CD4-positive, alpha-beta T cell treated with Interferon alpha-2 for 1 hour (primary cell): ENCODE measurements around the gene DISP2.

ENCODE experiments used
- DNase-seq, 2 donors: peaks; one replicate each; pipeline ENCODE4 v3.0.0-alpha.2; 2020 to 2022

The DISP2 gene

GRCh38 chr15:40366457-40367370 lies 8.7 kb downstream of the DISP2 start:
- no peak for DNase-seq

GRCh38 chr15:40367371-40367685 lies 9.3 kb downstream of the DISP2 start:
- DNase-seq: no peak

DNA sequence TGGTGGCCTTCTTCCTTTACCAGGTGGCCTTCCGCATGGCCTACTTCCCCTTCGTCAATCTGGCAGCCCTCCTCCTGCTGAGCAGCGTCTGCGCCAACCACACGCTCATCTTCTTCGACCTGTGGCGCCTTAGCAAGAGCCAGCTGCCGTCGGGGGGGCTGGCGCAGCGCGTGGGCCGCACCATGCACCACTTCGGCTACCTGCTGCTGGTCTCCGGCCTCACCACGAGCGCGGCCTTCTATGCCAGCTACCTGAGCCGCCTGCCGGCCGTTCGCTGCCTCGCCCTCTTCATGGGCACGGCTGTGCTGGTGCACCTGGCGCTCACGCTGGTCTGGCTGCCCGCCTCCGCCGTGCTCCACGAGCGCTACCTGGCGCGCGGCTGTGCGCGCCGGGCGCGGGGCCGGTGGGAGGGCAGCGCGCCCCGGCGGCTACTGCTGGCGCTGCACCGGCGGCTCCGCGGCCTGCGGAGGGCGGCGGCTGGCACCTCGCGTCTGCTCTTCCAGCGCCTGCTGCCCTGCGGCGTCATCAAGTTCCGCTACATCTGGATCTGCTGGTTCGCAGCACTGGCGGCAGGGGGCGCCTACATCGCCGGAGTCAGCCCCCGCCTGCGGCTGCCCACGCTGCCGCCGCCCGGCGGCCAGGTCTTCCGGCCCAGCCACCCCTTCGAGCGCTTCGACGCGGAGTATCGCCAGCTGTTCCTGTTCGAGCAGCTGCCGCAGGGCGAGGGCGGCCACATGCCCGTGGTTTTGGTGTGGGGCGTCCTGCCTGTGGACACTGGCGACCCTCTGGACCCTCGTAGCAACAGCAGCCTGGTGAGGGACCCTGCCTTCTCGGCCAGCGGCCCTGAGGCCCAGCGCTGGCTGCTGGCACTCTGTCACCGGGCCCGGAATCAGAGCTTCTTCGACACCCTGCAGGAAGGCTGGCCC lies 9.9 kb downstream of the DISP2 start:
- peak; percentile 93 to 94 for DNase-seq

DNA sequence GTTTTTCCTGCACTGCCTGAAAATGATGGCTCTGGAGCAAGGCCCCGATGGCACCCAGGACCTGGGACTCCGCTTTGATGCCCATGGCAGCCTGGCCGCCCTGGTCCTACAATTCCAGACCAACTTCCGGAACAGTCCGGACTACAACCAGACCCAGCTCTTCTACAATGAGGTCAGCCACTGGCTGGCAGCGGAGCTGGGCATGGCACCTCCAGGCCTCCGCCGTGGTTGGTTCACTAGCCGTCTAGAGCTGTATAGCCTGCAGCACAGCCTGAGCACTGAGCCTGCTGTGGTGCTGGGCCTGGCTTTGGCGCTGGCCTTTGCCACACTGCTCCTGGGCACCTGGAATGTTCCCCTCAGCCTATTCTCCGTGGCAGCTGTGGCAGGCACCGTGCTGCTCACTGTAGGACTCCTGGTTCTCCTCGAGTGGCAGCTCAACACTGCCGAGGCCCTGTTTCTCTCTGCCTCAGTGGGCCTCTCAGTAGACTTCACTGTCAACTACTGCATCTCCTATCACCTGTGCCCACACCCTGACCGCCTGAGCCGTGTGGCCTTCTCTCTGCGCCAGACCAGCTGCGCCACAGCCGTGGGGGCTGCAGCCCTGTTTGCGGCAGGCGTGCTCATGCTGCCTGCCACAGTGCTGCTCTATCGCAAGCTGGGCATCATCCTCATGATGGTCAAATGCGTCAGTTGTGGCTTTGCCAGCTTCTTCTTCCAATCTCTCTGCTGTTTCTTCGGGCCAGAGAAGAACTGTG lies 10.9 kb downstream of the DISP2 start:
- no peak for DNase-seq

- no peak for DNase-seq
Measured at GRCh38 chr15:40369474-40369869, 11.5 kb downstream of the DISP2 start.

- no peak for DNase-seq
Measured at GRCh38 chr15:40369971-40370370, 12.0 kb downstream of the DISP2 start.

DNA sequence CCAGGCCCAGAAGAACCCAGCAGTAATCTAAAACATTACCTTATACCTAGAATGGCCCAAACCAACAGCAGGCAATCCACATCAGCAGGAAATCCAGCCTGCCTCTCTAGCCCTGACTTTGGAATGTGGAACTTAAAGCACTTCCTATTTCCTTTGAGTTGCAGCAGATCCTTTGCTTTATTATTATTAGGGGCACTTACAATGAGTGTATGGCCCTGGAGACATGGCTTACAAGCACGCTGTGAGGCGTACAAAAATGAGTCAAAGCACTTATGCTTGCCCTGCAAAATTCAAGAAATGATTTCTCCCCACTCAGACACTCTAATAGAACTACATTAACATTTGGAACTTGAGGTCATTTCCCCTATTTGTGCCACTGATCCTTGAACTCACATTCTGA lies 15.0 kb downstream of the DISP2 start:
- no peak for DNase-seq

- no peak for DNase-seq
Measured at GRCh38 chr15:40377606-40378005, 19.6 kb downstream of the DISP2 start.

DNA sequence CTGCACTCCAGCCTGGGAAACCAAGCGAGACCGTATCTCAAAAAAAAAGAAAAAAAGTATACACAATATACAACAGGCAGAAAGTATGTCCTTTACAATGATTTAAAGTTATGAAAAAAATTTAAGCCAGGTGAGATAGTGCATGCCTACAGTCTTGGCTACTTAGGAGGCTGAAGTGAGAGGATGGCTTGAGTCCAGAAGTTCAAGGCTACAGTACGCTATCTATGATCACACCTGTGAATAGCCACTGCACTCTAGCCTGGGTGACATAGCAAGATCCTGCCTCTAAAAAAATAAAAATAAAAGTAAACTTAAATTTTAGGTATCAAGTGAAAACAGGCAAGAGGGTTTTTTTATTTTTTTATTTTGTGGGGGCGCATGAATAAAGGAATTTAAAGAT lies 21.4 kb downstream of the DISP2 start:
- no peak for DNase-seq

DNA sequence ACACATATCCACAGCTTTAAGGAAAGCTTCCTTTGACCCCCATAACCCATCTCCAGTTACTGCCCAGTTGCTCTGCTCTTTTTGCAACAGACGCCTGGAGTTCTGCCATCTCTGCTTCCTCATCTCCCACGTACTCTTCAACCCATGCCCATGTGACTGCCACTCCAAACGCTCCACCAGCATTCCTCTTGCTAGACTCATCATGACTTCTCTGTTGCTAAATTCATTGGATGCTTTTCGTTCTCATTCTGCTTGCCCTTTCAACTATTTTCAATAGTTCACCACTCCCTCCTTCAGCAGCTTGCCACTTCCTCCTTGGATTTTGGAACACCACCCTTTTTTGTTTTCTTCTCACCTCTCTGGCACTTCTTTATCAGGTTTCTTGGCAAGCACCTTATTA lies 21.8 kb downstream of the DISP2 start:
- no peak for DNase-seq

DNA sequence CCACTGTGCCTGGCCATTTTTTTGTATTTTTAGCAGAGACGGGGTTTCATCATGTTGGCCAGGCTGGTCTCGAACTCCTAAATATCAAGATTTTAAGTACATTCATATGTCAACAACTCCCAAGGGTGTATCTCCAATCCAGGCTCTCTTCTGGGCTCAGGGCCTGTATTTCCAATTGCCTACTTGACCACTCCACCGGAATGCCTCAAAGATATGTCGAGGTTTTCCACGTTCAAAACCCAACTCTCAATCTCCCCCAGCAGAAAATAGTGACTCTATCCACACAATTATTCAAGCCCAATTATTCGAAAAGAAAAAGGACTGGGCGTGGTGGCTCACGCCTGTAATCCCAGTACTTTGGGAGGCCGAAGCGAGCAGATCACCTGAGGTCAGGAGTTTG lies 22.6 kb downstream of the DISP2 start:
- no peak for DNase-seq

DNA sequence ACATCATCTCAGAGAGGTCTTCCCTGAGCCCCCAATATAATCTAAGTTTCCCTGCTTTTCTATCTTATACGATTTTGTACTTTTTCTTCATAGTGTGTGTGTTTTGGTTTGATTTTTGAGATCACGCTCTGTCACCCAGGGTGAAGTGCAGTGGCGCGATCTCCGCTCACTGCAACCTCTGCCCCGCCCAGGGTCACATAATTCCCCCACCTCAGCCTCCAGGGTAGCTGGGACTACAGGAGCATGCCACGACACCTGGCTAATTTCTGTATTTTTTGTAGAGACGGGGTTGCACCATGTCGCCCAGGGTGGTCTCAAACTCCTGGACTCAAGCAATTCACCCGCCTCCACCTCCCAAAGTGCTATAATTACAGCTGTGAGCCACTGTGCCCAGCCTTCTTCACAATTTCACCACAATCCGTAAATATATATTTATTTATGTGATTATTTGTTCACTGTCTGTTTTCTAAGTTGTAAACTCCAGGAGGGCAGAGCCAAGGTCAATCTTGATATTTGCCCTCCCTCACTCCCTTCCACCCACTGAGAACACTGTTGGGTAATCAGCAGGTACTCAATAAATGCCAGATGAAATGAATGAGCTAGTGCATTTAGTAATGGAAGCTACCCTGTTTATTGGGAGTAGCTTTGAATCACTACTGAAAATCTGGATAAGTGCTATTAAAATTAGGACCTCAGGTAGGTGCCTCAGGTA lies 24.0 kb downstream of the DISP2 start:
- no peak for DNase-seq

DNA sequence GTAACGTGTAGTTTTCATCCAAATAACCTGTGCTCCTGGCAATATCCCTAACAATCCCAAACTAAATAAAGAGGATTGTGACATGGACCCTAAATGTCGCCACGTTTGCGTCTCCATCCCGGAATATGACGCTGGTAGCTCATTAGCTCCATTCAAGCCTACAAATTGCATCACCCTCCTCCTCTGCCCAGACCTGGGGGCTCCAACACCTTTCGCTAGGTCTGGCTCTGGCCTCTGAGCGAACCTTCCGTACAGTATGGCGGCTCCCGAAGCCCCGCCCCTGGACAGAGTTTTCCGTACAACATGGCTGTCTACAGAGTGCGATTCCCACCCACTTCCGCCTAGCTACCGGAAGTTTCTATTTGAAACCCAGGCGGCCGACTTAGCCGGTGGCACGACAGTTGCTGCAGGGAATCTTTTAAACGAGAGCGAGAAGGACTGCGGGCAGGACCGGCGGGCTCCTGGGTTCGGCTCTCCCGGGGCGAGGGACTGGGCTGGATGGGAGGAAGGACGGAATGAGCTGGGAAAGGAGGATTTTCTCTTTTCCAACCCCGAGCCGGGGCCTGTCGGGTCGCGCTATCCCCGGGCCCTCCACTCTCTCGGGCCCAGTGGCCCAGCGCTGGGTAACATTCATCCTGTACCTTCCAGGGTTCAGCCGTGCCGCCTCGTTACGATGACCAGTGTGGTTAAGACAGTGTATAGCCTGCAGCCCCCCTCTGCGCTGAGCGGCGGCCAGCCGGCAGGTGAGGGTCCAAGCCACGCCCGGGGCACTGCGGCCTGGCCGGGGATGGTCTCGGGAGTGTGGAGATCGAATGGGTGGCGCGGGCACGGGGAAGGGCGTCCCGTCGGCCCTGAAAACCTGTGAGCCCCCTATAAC lies 24.8 kb downstream of the DISP2 start, which contains the start of gene KNSTRN:
KNSTRN (plus strand) TSS at position 142 of the 877 bp plus-strand sequence; CDS start at position 257, 115 bp downstream.
- DNase-seq: peak; percentile 92 to 94

DNA sequence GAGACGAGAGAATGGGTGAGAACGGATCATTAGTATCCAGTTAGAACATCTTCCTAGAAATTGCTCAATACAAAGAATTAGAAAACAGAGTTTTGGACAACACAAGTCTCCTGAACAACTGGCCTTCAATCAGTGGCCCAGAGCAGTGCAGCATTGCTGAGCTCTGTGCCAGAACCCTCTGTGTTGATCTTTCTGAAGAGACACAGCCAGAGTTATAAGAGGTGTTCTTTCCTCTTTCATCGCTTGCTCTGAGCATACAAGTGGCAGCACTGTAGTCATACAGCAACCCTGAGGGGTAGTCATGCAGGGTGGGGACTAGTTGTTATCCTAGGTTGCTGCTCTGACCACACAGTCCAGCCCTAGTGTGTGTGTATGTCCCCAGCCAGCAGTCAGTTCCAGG lies 28.5 kb downstream of the DISP2 start:
- no peak for DNase-seq

GRCh38 chr15:40388941-40389823 lies 31.2 kb downstream of the DISP2 start:
- DNase-seq: peak in 1 of 2 donors; percentile 43

GRCh38 chr15:40389824-40390595 lies 32.0 kb downstream of the DISP2 start:
- no peak for DNase-seq

DNA sequence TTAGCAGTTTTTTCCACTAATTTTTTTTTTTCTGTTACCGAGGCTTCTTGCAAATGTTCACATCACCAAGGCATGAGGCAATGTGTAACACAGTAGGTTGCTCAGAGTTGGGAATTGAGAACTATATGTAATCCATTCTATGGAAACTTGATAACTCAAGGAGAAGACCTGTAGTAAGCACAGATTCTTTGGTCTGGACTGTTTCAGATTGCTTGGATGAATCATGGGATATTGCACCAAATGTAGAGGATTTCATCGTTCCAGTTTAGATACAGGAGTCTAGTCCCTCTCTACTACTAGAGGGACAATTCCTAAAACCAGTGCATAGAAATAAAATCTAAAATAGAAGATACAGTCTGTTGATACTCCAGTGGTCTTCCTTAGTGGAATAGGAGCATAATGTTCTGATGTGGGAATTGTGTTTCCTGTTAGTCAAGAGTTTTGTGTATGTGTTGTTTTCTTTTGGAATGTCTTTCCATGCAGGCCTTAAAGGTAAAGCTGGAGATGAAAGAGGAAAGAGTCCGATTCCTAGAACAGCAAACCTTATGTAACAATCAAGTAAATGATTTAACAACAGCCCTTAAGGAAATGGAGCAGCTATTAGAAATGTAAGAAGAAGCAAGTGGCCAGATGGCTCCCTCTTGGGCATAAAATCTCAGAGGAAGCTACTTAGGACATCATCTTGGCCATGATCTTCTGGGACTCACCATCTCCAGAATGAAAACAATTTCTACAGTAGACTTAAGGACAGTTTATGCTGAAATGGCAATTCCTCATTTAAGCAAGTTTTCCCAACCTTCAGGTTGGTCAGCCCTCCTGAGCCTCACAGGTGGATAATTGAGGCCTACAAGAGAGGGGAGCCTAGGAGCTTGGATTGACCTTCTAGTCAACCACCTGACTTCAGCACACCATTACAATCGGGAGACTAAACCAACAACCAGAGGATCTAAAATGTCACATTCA lies 35.2 kb downstream of the DISP2 start:
- DNase-seq: no peak
